HG03354 (cell line): ENCODE data around the gene SEL1L.
A peak's percentile ranks its signal among the peaks of the same experiment; 100 is the strongest.
"Not testable (repeated sequence)": the region's sequence is repeated elsewhere in the genome, so short reads cannot be mapped to it uniquely, and the experiment has no call there.

Experiments used
- ATAC-seq: cut with Tn5 transposase; IDR thresholded peaks from one replicate; pipeline ENCODE4 v1.9.1; 2021; ENCODE audit warnings: mild to moderate bottlenecking; ENCODE audit not compliant: unreplicated experiment, poor library complexity, severe bottlenecking

Gene SEL1L

DNA sequence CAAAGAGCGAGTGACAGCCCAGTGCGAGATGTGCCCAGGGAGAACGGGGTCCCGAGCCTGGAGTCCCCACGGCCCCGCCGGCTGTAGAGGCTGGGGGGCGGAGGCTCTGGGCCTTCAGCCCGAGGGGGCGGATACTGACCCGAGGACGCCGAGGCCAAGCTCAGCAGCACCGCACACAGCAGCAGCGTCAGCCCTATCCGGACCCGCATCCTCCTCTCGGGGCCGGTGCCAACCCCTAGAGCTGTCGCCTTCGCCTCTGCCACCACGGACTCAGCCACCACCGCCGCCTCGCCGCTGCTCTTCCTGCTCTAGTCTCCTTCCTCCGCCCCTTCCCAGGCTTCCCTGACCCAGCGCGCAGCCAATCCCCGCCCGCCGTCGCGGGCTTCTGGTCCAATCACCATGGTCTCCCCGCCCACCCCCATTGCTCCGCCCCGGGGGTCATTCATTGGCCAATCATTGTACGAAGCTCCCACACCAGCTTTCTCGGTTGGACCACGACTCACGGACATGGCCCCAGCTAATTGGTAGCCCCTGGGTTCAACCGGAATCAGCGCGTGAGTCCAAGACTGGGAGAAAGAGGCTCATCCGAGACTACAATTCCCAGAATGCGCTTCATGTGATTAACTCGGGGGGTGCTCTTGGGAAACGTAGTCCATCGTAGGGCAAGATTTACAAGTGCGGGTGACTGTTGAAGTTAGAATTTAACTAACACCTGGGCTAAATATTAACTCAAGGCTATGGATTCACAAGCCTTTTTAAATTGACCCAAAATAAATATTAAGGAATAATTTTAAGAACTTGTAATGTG is at the start of gene SEL1L:
Gene SEL1L, minus strand, starts transcription at position 318 of the 808 bp plus-strand sequence. Its CDS starts 109 bp downstream, at position 209.
- peak; percentile 92 for ATAC-seq

DNA sequence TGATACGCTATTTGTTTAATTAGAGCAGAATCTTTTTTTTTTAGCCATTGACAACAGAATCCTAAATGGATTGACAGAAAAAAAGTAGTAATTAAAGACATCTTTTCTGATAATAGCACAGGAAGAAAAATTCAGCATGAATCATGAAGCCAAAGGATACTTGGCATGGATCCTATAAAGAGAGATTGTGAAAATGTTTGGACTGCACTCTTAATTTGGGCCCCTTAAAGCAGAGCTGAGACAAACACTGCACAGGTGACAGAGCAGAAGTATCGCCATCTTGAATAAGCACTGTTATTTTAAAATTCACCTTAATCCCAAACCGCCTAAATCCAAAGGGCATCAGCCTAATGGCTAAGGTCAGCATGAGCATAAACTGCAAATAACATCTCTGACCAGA is 48.8 kb upstream of the SEL1L start:
- ATAC-seq: no peak

DNA sequence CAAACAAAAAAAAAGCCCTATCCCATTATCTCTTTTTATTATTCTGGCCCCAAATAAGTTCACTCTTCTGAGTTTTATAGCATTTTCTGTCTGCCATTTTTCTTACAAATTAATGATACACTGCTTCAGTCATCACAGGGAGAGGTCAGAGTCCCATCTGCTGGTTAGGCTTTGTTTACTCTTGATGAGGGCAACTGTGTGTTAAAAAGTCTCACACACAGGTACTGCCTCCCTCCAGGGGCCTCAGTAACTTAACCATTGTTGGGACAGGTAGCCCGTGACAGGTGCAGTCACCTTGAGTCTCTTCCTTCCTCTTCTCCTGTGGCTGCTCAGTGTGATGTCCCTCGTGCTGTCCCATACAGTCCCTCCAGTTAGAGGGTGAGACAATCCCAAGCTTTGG is 45.5 kb upstream of the SEL1L start:
- no peak for ATAC-seq

DNA sequence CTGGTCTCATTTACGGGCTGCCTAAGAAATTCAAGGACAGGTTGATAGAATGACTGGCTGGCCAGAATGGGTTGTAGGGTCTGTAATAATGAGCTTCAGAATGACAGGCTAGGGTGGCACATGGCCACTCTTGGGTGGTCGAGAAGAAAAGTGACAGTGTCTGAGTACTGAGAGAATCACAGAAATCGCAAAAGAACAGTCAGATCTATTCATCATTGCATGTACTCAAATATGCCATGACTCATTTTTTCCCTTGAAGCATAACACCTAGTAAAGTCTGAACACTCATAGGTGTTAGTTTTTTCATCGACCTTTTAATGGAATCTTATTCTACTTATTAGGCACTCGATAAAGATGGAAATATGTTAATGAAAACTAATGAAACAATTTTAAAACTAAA is 37.8 kb upstream of the SEL1L start:
- no peak for ATAC-seq

DNA sequence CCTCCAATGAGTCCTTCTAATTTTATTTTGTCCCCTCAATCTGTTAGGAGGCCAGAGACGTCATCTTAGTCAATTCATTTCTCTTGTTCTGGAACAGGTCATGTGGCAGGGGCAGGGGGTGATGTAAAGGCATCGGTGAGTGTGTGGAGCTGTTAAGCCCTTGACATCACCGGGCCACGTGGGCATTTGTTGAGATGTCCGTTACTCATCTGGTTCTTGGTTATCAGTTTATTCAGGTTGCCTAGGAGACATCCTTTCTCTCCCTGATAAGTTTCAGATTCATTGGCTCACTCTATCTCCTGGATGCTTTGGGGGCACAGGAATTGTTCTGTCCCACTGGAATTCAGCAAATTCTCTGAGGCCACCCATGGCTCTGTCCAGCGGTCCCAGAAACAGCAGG is 33.6 kb upstream of the SEL1L start:
- ATAC-seq: no peak

DNA sequence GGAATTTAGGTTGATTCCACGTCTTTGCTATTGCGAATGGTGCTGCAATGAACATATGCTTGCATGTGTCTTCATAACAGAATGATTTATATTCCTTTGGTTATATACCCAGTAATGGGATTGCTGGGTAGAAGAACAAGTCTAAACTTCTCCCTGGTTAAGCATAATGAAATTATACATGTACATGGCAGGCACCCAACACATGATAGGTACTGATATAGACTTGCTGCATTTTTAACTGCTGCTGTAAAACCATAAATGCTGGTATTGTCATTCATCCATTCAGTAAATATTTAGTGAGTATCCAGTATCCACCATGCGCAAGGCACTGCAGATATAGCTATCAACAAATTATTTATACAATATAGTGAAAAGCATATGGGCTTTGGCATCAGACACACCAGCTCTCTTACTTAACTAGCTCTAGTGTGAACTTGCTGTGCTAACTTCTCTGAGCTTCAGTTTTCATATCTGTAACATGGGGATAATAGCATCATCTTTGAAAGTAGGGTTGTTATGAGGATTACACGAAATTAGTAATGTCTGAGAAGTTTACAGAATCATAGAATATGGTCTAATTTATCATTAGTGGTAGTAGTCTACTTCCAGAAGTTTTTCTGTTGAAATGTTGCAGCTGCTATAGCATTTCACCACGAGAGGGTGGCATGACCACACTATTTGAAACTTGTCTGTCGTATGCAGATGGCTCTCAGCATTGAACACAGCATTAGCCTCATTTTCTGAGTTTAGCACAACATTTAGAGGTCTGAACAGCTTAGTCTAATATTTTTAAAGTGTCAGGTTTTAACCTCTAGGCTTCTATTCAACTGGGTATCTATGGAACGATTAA is 32.0 kb upstream of the SEL1L start:
- peak; percentile 87 for ATAC-seq

DNA sequence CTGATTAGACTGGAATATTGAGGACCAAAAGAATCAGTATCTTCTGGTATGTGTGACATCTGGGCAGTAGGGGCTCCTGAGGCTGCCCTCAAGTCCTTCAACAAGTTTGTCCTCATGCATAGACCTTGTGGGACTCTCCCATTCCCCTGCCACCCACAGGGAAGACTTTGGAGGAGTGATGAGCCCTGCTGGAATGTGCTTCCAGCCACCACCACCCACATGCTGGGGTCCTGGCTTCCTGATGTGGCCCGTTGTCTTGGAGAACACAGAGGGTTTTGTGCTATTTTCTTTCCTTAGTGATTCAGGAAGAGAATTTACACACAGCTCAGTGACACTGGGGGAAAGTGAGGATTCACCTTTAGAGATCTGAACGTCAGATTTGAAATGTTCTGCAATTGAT is 29.2 kb upstream of the SEL1L start:
- no peak for ATAC-seq

DNA sequence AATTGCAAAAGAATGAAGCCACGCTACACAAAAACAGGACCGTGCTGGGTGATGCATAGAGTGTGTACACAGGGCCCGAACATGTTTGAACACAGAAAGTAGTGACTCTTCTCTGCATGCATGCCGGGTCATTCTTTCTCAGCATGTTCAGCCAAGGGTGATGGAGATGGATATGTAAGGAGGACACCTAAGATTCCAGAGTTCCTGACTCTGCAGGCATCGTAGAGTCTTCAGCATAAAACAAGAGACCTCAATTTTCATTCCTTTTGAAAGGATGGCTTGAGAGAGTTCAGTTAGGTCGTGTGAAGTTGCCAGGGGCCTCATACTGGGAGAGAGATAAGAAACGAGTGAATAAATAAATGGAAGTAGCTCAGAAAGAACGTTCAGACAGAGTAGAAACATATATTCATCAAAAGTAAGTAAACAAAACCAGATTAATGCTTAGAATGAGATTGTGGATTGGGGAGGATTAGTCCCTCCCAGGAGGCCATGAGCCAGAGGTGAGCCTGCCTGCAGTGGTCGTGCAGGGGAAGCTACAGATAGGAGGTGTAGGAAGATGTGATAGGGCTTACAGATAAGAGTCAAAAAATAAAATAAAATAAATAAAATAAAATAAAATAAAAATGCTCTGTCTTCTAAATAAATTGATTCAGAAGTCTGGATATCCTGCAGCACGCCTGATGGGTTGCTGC is 27.6 kb upstream of the SEL1L start:
- ATAC-seq: no peak

DNA sequence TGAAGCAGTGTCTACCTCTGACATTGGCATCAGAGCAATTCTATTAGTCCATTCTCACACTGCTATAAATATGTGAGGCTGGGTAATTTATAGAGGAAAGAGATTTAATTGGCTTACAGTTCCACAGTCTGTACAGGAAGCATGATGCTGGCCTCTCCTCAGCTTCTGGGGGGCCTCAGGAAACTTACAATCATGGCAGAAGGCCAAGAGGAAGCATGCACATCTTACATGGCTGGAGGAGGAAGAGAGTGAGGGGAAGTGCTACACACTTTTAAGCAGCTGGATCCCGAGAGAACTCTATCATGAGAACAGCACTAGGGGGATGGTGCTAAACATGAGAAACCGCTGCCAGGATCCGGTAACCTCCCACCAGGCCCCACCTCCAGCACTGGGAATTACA is 25.7 kb upstream of the SEL1L start:
- no peak for ATAC-seq

DNA sequence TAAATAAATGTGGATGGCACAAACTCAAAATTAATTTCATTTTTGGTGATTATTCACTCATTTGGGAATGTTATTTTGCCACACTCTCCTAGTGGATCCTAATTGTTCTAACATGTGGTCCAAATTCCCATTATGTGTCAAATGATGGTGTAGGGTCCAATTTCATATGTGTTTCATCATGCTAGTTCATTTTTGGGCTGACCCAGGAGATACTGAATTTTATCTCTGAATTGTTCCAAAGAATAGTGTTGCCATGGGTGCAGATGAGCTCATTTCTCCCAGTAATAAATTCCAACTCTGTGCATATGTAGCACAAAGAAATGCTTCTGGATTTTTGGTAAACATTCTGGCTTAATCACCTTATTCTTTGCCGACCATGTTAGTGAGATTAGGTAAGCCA is 23.5 kb upstream of the SEL1L start:
- ATAC-seq: no peak

DNA sequence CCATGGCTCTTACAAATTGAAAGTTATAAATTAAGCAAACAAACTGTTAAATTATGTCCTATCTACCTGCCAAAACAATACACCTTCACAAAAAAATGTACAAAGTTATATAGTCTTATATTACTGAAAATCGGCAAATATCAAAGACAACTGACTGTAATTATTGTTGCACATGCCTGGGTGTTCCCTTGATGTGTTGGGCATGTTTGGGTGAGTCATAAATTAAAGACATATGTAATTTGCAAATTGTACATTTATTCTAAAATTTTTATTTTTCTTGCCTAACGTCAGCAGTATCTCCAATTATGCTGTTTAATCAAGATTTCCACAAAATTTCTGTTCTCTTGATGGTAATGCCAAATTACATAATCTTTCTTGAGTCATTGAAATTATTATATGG is 22.0 kb upstream of the SEL1L start:
- ATAC-seq: no peak

DNA sequence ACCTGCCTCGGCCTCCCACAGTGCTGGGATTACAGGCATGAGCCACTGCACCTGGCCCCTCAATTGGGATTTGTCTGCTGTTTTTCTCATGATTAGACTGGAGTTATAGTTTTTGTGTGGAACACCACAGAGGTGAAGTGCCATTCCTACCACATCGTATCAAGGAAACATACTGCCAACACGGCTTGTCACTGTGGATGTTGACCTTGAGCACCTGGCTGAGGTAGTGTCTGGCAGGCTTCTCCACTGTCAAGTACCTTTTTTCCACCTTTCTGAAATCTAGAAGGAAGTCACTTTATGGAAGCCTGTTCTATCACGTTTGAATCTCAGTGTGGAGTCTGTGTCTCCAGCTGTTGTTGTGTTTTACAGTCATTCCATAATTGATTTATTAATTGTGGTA is 21.4 kb upstream of the SEL1L start:
- no peak for ATAC-seq

DNA sequence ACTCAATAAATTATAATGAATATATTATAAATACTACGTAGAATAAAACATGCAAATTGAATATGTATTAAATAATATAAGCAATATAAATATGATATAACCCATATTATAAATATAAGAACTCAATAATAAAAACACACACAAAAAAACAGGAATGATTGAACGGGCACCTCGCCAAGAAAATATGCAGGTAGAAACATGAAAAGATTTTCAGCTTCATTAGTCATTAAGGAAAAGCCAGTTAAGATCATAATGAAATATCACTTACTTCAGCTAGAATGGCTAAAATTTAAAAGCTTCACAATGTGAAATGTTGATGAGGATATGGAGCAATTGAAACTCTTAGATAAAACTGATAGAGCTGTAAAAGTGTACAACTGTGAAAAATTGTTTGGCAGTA is 17.8 kb upstream of the SEL1L start:
- ATAC-seq: no peak

DNA sequence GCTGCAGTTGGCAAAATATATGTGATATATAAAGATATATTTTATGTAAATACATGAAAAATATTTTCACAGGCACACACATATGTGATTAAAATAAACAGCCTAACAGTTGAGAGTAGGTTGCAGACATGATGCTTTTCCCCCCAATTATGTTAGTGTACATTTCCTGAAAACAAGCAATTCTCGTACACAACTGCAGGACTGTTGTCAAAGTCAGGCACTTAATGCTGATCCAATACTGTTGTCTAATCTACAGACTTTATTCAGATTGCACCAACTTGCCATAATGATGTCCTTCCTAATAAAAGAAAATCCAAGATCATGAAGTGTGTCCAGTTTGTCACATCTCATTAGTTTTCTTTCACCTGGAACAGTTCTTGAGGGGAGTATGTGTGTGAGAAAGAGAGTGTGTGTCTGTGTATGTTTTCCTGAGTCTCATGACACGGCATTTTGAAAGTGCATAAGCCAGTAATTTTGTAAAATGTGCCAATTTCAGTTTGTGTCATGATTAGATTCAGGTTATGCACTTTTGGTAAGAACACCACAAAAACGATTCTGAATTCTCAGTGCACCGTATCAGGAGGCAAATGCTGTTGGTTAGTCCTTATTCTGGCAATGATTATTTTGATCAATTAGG is 16.5 kb upstream of the SEL1L start:
- peak; percentile 88 for ATAC-seq

DNA sequence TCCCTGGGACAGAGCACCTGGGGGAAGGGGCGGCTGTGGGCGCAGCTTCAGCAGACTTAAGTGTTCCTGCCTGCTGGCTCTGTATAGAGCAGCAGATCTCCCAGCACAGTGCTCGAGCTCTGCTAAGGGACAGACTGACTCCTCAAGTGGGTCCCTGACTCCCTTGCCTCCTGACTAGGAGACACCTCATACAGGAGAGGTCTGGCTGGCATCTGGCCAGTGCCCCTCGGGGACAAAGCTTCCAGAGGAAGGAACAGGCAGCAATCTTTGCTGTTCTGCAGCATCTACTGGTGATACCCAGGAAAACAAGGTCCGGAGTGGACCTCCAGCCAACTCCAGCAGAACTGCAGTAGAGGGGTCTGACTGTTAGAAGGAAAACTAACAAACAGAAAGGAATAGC is 7.6 kb upstream of the SEL1L start:
- ATAC-seq: not testable (repeated sequence)

DNA sequence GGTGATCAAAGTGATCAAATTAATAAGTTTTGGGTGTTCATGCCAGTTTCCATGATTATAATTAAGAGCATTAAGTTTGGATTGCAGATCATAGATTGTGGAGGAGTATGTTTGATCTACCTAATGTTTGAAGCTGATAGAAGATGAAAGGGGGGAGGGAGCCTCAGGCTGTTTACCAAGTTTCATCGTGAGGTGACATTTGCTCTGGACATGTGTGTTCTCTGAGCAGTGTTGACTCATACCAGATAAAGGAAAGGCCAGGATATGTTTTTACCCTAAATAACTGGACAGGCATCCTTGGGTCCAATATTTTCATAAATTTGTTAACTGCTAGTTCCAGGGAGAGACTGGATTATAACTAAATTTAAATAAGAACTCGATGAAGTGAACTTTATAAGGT is 3.5 kb upstream of the SEL1L start:
- ATAC-seq: no peak

DNA sequence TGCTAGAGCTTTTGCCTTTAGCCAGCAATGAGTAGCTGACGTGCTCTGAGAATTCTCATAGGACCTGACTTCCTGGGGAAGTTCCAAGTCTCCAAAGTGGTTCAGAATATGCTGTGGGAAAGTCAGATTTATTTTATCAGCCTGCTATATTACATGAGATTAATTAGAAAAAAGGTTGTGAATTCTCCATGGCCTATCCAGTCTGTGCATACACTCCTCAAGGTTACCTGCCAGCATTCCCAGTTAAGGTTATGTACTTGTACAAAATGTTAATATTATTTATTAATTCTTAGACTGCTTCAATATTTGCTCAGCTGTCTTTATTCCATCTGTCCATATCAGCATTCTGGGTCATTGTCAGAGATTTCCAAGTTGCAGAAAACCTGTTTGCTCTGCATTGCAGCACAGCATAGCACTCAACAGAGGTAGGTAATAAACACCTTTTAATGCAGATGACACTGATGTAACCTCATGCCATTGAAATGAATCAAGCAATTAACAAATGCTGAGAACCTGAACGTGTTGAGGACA is 2.7 kb upstream of the SEL1L start:
- no peak for ATAC-seq

DNA sequence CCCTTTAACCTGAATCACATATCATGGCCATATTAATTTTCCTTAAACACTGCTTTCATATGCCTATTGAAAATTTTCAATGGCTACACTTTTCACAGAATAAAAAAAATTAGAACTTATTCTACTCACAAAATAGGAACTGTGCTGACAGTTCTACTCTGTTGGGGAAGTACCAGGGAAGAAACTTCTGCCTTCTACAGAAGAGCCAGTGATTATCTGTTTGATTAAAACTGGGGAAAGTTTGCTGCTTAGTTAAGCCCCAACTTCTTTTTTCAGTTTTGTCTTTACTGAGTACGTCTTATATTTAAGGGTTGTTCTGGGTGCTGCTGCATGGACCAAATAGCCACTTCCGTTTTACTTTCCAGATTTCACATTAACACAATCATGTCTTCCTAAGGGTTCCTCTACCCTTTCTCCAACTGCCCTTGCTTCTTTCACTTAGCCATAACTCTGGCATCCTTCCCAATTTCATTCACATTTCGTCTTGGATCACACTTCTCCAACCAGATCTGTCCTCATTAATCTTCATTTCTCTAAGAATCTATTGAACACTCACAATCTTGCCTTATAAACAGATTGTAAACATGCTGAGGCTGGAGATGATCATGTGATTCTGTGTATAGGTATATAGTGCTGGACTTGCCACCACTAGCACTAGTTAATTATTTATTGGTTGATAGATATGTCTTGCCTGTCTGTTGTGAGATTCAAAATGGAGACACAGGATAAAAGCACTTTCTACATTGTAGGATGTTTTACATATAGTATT is 1.9 kb upstream of the SEL1L start:
- ATAC-seq: peak; percentile 32

DNA sequence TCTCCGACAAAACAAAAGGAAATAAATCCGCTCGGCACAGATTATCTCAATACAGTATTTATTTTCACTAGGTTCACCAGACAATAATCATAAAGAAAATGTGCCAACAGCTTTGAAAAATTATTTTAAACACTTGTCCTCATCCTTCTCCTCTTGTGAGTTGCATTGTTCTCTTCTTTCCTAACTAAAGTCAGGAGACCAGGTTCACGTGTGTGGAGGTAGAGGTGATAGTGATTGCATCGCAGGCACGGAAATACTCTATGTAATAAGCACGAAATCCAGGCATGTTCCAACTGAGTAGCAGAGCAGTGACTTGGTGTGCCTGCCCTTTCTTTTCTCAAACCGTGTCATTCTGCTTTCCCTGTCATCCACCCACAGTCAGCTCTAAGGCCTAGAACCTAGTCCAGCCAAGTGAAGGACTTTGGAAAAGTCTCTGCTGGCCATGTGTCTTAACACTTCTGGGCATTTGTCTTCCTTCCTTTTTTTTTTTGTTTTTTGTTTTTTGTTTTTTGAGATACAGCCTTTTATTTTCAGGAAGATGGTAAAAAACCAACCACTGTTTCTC is 939 bp upstream of the SEL1L start:
- ATAC-seq: no peak
